Stomach (tissue), 4 donors: ENCODE data around the gene TANC1.

Experiments used
- CTCF ChIP-seq, 7 experiments: fragments of 450-650 bp in 4 of 7; fragments of 200-600 bp in 3 of 7; sonication (generic) in 3 of 7; IDR thresholded peaks; one replicate each; pipeline ENCODE4 v1.5.1; 2016 to 2019; ENCODE audit warnings: antibody characterized with exemption in 7 of 7, control low read depth in 2 of 7, mild to moderate bottlenecking in 1 of 7
- EP300 ChIP-seq: sonication (generic); formaldehyde crosslinking; IDR thresholded peaks from one replicate; pipeline ENCODE4 v1.6.1; 2017; ENCODE audit warnings: antibody characterized with exemption
- POLR2A ChIP-seq, 4 donors: fragments of 450-650 bp; IDR thresholded peaks; one replicate each; pipeline ENCODE4 v1.6.1; 2016; ENCODE audit warnings: antibody characterized with exemption in 4 of 4, control low read depth in 2 of 4, mild to moderate bottlenecking in 1 of 4, moderate library complexity in 1 of 4
- POLR2AphosphoS5 ChIP-seq, 3 donors: sonication (generic); formaldehyde crosslinking; IDR thresholded peaks; one replicate each; pipeline ENCODE4 v1.6.1; 2016; ENCODE audit warnings: antibody characterized with exemption in 3 of 3

GRCh38 chr2:159225025-159226016 is 256.9 kb downstream of the TANC1 start:
- TF ChIP-seq CTCF (IDR thresholded peaks at IDR 0.05) (no peak), POLR2A (IDR thresholded peaks at IDR 0.05) (no peak), POLR2AphosphoS5 (IDR thresholded peaks at IDR 0.05) (no peak), EP300 (no peak)
